ENCODE data around the gene OSBPL3.

OSBPL3 gene

DNA sequence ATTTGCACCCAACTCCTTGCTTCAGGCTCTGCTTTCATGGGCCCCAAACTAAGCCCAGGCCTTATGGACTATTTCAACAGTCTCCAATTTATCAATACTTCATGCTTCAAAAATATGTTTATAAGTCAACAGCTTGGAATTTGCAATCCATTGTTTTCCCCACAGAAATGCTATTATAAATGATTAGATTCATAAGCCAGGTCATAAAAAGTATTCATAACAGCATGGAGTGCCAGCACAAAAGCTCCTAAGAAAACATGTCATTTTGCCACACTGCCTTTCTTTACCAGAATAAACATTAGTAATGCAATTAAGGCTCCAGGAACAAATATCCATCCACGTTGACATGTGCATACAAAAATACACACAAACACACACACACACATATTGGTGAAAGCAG lies 30.1 kb downstream of the OSBPL3 start:
- DNase-seq, result no peak

- no peak for DNase-seq
Observed at GRCh38 chr7:24948739-24949138, 31.2 kb downstream of the OSBPL3 start.

DNA sequence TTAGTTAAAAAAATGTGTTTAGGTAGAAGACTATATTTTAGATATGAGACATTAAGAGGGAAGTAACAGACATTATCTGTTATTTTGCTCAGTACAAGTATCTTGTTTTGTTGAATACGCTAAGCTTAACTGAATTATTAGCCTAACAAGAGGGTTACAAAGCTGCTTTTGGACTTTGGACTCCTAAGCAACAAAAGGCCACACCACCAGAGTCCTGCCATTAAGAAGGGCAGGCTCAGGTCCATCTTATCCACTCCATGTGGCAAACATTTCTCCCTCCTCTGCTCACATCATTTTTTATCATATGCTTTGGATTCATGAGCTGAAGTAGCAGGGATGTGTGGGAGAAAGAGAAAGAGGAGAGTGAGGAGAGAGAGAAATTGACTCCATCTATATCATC lies 33.5 kb downstream of the OSBPL3 start:
- DNase-seq, result no peak

- DNase-seq, result no peak
Observed at GRCh38 chr7:24945899-24946298, 34.1 kb downstream of the OSBPL3 start.

DNA sequence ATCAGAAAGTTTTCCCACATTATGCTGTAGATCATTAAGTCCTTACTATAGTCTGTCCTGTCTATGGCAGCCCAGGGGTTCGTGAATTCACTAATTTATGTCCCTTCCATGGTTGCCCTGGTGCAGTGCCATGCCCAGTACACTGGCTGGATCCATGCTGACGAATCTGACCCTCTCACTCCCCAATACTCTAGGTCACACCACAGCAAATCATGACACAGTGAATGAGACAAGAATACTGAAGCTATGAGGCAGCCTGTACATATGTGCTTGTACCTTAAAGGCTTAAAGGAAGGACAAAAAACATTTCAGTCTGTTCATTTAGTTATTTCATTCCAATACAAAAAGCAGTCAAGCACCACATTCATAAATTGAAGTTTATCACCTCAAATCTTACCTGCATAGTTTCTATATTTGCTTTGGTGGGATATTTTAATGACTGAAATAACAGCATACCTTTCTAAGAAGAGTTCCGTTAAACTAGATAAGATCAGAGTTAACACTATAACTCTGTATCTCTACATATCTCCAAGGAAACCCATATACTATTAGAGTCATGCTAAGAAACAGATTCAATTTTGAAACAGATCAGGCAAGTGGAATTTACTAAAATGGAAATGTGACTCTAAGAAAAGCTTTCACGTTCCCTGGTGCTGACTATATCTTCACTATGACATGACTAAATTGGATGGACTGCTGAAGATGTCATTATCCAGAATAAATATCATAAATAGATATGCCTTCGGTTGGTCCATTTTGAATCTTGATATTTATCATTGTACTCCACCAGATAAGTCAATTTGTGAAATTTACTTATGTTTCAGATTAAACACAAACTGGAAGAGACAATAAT lies 36.7 kb downstream of the OSBPL3 start:
- DNase-seq, result no peak

- no peak for DNase-seq
Observed at GRCh38 chr7:24942226-24942625, 37.8 kb downstream of the OSBPL3 start.

DNA sequence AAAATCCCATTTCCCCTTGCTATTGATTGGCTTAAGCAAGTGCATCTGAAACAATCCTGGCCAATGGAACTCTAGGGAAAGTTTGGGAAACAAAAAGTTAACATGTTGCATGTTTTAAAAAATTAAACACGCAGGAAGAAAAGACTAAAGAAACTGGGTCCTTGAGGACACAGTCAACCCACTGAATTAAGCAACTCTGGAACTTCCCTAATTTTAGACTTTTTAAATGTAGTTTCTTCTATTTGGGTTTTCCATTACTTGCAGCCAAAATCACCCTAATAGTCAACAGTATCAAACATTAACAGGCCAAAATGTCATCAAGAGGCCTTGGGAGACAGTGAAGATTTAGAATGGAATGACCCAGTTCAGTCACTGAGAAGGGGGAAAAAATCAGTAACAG lies 40.6 kb downstream of the OSBPL3 start:
- no peak for DNase-seq

DNA sequence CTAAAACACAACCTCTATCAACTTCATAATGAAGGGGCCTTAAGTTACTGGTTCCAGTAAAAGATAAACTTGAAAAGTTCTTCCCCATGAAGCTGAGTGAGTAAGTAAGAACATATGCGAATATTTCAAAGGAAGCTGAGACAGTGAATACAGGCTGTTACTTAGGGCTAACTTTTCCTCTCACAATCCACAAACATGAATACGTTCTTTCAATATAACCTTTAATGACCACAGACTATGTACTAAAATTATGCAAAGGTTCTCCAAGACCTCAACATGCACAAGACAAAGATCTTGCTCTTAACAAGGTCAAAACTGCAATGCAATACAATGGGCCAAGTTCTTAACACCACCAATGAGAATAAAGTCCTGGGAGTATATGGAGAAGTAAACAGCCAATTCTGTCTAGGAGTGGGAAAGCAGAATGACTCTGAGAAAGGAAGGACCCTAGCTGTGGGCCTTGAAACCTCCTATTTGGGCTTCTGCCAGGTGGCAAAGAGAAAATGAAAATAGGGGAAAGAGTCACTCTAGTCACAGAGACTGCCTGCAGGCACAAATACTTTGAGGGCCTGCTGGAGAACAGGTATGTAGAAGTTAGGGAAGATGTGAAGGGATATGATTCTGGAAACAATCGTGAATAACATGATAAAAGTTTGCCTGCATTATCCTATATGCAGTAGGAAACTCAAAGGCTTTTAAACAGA lies 43.7 kb downstream of the OSBPL3 start:
- no peak for DNase-seq

DNA sequence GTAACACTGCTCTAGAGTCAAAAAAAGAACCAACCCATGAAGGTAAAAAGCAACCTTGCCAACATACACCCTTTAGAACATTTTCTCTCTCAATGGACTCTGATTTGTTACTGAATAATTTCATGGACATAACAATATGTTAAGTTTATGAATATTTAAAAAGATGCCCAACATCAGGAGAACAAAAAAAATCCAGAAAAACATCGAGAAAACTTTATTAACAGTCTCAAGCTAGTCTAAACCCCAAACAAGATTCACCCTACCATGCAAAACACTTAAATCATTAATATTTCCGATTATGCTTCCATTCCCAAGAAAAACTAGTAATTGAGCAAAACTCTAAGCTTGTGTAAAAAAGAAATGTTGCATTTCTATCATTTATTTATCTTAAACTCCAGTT lies 46.7 kb downstream of the OSBPL3 start:
- DNase-seq, result no peak

DNA sequence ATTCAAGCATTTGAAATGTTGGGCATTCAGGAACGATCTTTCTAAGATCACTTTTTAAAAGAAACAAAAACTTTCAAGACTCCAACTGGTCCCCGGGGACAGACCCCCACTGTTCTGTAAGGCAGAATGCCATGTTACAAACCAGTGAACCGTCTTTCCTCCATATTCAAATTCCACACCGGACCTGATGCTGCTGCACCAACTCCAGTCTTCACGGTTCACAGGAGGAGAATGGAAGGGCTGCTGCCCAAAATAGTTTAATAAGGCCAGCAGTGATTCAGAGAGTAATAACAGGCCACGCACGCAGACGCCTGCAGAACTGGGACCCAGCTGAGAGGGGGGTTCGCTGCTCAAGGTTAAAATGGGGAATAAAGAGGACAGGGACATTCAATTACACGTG lies 47.2 kb downstream of the OSBPL3 start:
- DNase-seq, result no peak

GRCh38 chr7:24932389-24932788 lies 47.6 kb downstream of the OSBPL3 start:
- no peak for DNase-seq

GRCh38 chr7:24931844-24932243 lies 48.1 kb downstream of the OSBPL3 start:
- no peak for DNase-seq

- no peak for DNase-seq
Observed at GRCh38 chr7:24930856-24931255, 49.1 kb downstream of the OSBPL3 start.

- no peak for DNase-seq
Observed at GRCh38 chr7:24926623-24927524, 53.1 kb downstream of the OSBPL3 start.

DNA sequence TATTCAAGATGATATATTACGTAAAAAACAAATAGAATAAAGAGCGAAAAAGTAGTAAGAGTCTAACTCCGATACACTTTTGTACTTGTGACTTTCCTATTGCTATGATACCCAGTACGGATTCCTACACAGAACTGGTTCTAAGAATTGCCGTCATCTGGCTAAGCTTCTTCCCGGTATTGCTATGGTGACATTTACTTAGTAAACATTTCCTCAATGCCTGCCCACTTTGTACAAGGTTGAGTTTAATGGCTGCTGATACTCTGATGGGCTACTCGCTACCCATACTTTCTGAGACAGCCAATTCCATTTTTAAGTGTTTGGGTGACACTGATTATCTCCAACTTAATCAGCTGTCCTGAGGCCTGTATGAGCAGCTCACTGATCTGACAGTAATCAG lies 55.6 kb downstream of the OSBPL3 start:
- DNase-seq, result no peak

DNA sequence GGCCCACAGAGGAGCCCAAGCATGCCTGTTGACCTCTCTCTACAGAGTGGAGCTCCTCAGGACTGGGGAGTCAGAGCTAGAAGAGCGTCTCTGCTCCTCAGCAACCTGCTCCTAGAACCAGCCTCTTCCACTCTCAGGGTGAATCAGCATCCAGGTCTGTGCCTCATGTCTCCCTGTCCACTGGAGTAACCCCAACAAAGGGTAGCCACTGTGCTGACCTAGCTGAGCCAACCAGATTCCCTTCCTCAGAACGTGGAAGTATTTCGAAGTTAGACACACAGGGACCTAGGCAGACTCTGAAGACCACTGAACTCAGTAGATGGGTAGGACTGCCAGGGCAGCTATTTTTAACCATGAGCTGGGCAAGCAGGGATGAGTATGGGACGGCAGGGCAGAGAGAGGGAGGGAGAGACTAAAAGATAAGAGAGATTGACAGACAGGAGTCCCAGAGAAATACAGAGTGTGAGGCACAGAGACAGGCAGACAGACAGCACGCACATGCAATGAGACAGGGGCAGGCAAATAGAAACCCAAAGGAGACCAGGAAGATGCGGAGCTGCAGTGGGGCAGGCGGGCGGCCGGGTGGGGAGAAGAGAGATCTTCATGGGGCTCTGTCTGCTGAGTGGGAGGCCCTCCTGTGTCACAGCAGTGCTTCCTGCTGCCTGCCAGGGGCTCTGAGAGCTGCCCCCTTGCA lies 56.7 kb downstream of the OSBPL3 start:
- no peak for DNase-seq

DNA sequence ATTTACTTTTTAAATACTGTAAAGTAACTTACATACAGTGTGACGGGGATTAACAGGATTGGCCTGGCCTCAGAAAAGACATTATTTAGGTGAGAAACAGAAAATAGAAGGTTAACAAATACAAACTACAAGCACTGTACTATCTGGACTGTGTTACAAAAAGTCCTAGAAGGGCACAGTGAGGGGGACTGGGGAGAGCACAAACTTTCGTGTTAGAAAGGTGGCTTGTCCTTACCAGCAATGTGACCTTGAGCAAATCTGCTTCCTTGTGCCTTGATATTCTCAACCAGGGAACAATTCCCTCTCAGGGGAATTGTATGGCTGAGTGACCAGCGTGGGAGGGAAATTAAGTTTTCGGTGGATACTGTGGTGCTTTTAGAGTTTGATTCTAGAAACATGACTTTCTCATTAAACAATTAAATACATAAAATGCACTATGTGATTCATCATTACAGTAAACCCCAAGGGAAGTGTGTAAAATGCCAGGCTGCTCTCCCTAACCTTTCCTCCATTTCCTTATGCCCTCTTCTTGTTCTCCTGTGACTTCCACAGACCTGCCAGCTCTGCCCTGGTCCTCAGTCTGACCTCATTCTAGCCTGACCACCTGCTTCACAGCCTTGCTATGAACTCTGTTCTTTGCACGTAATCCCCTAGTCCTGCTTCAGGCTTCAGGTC lies 57.7 kb downstream of the OSBPL3 start:
- DNase-seq, result no peak

DNA sequence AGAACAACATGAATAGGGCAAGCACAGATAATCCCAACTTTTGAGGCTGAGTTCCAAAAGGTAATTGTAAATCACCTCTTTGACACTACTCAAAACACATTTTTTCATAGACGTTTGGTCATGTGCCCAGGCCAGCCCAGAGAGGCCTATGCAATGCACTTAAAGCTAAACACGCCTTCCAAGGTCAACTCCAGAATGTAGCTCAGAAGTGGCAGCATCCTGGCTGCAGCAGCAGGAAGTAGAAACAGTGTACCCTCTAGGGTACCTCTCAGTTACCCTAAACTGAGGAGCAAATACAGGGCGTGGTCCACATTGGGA lies 58.7 kb downstream of the OSBPL3 start:
- DNase-seq, result no peak

DNA sequence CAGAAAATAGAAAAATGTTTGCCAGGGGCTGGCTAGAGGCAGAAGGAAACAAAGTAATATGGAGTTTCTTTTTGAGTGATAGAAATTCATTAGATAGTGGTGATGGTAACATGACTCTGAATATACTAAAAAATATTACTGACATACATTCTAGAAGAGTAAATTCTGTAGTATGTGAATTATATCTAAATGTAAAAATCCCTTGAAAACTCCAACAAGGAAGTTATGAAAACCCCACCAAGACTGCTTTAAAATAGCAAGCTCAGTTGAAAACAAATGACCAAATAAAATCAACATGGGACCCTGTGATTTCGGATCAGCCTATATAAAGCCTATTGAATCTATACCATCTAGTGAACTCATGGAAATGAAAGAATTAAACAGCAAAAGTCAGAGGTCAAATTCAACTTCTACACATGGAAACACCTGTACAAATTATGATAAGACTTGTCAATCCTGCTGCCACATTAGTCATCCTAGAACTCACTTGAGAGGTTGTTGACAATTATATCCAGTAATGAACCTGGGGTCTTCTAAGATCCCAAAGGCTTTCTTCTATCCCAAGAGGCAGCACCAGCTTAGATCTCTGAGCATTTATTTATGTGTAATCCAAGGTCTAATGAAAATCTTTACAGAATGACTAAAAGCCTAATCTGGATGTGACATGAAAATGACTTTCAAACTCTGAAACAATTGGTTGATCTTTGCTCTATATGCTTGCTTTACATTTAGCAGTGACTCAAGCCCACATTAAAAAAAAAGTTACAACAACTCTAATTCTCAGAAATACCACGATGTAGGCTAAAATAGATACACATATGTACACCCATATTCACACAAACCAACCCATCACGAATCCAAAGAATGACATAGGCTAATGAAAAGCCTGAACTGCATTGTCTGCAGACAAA lies 59.3 kb downstream of the OSBPL3 start:
- no peak for DNase-seq

DNA sequence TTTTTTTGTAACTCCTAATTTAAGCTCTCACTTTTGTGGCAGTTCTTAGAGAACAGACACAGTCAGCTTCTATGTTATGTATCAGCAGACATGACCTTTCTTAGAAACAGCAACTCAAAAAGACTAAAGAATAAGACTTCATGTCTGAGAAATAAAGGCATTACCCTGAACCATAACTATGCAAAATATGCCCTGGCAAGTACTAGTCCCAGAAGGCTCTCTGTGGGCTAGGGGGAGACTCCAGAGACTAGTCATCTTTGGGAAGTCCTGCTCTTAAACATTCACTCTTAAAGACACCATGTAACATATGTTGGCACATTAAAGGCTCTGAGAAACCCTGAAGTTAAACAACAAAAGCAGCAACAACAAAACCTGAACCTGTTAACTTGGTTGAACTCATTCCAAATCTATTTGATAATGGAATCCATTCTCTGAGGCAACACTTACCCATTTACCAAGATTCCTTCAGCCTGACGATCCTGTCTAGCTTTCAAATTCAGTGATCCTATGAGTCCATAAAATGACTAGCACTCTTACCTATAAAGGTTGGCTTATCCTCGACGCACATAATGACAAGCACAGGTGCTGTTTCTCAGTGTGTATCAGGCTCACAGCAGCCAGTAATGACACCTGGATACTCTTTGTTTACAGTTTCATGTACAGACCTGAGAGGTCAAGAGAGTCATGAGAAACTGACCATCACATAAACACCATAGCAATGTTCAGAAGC lies 62.3 kb downstream of the OSBPL3 start:
- DNase-seq, result no peak

Data from right forelimb (tissue), 1 donor.